DOHH2 (cell line): ENCODE results near the gene ABRAXAS1.

ENCODE experiments used
- CTCF ChIP-seq: fragments of 200-600 bp; sonication (generic); IDR thresholded peaks from one replicate; pipeline ENCODE4 v1.5.1; 2014; ENCODE audit warnings: antibody characterized with exemption, mild to moderate bottlenecking, low read depth, low read length; ENCODE audit not compliant: poor library complexity, severe bottlenecking
- EZH2phosphoT487 ChIP-seq: fragments of 200-600 bp; sonication (generic); IDR thresholded peaks from 2 replicates; pipeline ENCODE4 v1.6.1; 2017; ENCODE audit warnings: borderline replicate concordance, mild to moderate bottlenecking, antibody characterized with exemption, low read length, moderate library complexity, mixed read lengths

- TF ChIP-seq CTCF (no peak), EZH2phosphoT487 (no peak)
Measured at GRCh38 chr4:83436680-83437079, 48.2 kb downstream of the ABRAXAS1 start.
